HFFc6 (cell line): Measurements from ENCODE around the gene PHLDB1. TPM values are rescaled to one million over a fixed set of nuclear protein-coding genes. Genes with fewer than 3 reads are reported as not detected.
A peak's percentile ranks its signal among the peaks of the same experiment; 100 is the strongest.
"Not testable (repeated sequence)": the region's sequence is repeated elsewhere in the genome, so short reads cannot be mapped to it uniquely, and the experiment has no call there.

Source experiments
- DNase-seq: peaks from one replicate; pipeline ENCODE4 v3.0.0-alpha.2; 2018
- H3K27ac Mint-ChIP-seq: 2 replicates; pipeline ENCODE4 v1.8.0; 2020; ENCODE audit warnings: mild to moderate bottlenecking, mixed read lengths
- H3K27me3 Mint-ChIP-seq: 2 replicates; pipeline ENCODE4 v1.8.0; 2021; ENCODE audit warnings: mild to moderate bottlenecking, moderate library complexity, mixed read lengths; ENCODE audit not compliant: insufficient read depth
- H3K36me3 Mint-ChIP-seq: 2 replicates; pipeline ENCODE4 v1.8.0; 2021; ENCODE audit warnings: low read depth, mixed read lengths
- H3K4me1 Mint-ChIP-seq: 2 replicates; pipeline ENCODE4 v1.8.0; 2020; ENCODE audit warnings: low read depth, mixed read lengths
- H3K4me3 Mint-ChIP-seq: 2 replicates; pipeline ENCODE4 v1.8.0; 2020; ENCODE audit warnings: mild to moderate bottlenecking, moderate library complexity, mixed read lengths
- H3K9me3 Mint-ChIP-seq: 2 replicates; pipeline ENCODE4 v1.8.0; 2020; ENCODE audit warnings: mild to moderate bottlenecking, mixed read lengths
- CTCF ChIP-seq: fragments of 200-600 bp; sonication (generic); IDR thresholded peaks from 2 replicates; pipeline ENCODE4 v1.5.0; 2021; ENCODE audit warnings: antibody characterized with exemption, mild to moderate bottlenecking
- total RNA-seq, 6 experiments: library from RNA; stranded (reverse); fragmentation: NEBNext Ultra II Directional; extraction: Animal tissue kit (Norgen Biotek cat#: 25700); gene quantifications; 2 replicates in 1 of 6; 3 replicates in 5 of 6; pipeline ENCODE4 v1.2.3, GENCODE V29; 2021

PHLDB1 gene
- total RNA-seq, 6 experiments from 2014 or later: 106 to 121 (median 114) TPM

DNA sequence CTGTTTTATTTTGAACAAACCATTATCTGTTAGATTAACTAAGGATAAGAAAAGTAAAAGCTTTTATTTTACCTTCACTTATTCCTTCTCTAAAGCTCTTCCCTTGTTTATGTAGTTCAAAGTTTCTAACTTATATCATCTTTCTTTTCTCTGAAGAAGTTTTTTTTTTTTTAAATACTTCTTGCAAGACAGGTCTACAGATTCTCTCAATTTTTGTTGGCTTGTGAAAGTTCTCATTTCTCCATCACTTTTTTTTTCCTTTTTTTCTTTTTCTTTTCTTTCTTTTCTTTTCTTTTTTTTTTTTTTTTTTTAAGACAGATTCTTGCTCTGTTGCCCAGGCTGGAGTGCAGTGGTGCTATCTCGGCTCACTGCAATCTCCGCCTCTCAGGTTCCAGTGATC, 76.8 kb downstream of the PHLDB1 start:
- Mint-ChIP-seq H3K9me3 (no peaks in the 10 kb centered on the region), H3K27me3 (peaks cover 12% of the 10 kb centered on the region), H3K4me3 (no peak overlapping the region), H3K27ac (no peak overlapping the region), H3K4me1 (no peaks in the 10 kb centered on the region), H3K36me3 (no peaks in the 10 kb centered on the region)
- no peak for TF ChIP-seq CTCF
- DNase-seq: no peak

DNA sequence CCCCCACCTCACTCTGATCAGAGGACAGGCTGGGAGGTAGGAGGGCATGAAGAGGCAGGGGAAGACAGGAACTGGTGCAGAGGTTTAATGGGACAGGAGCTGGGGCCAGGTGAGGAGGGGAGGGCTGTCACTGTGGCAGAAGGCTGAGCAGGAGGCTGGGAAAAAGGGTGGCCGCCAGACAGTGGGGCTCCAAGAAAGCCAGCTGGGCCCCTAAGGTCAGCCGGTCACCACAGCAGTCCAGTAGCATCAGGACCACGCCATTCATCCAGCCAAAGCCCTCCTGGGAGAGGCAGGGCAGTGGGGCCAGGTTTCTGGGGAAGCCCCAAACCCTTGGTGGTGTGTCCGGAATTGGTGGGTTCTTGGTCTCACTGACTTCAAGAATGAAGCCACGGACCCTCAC, 80.5 kb downstream of the PHLDB1 start:
- no peak for DNase-seq

GRCh38 chr11:118688339-118688738, 80.9 kb downstream of the PHLDB1 start:
- not testable (repeated sequence) for H3K36me3 Mint-ChIP-seq, H3K4me3 Mint-ChIP-seq

More for the DNA sequence above, 80.5 kb downstream of the PHLDB1 start:
- Mint-ChIP-seq H3K36me3 (no peaks in the 10 kb centered on the region), H3K4me3 (no peak overlapping the region), H3K27me3 (peaks cover 7% of the 10 kb centered on the region), H3K4me1 (peaks cover 14% of the 10 kb centered on the region), H3K9me3 (no peaks in the 10 kb centered on the region), H3K27ac (no peak overlapping the region)
- TF ChIP-seq CTCF: no peak

DNA sequence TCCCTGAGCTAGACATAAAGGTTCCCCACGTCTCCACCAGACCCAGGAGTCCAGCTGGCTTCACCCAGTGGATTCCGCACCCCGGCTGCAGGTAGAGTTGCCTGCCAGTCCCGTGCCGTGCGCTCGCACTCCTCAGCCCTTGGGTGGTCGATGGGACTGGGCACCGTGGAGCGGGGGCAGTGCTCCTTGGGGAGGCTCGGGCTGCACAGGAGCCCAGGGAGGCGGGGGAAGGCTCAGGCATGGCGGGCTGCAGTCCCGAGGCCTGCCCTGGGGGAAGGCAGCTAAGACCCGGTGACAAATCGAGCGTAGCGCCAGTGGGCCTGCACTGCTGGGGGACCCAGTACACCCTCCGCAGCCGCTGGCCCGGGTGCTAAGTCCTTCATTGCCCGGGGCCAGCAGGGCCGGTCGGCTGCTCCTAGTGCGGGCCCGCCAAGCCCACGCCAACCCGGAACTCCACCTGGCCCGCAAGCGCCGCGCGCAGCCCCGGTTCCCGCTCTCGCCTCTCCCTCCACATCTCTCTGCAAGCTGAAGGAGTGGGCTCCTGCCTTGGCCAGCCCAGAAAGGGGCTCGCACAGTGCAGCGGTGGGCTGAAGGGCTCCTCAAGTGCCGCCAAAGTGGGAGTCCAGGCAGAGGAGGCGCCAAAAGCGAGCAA, 81.6 kb downstream of the PHLDB1 start:
- peaks cover 16% of the 10 kb centered on the region for H3K4me1 Mint-ChIP-seq
- H3K9me3 Mint-ChIP-seq: no peaks in the 10 kb centered on the region
- no peak for DNase-seq
- H3K27ac Mint-ChIP-seq: no peak overlapping the region
- peaks cover 7% of the 10 kb centered on the region for H3K27me3 Mint-ChIP-seq
- TF ChIP-seq CTCF: no peak
- no peaks in the 10 kb centered on the region for H3K36me3 Mint-ChIP-seq
- H3K4me3 Mint-ChIP-seq: no peak overlapping the region

More at GRCh38 chr11:118688339-118688738, 80.9 kb downstream of the PHLDB1 start:
- not testable (repeated sequence) for H3K27me3 Mint-ChIP-seq, H3K27ac Mint-ChIP-seq, H3K9me3 Mint-ChIP-seq, DNase-seq
- peaks cover 16% of the 10 kb centered on the region for H3K4me1 Mint-ChIP-seq

- no peak overlapping the region for H3K27ac Mint-ChIP-seq
- TF ChIP-seq CTCF: no peak
- H3K9me3 Mint-ChIP-seq: no peaks in the 10 kb centered on the region
- peaks cover 16% of the 10 kb centered on the region for H3K4me1 Mint-ChIP-seq
- no peak overlapping the region; the same call in 1 of the 2 replicates for H3K4me3 Mint-ChIP-seq
- no peaks in the 10 kb centered on the region for H3K36me3 Mint-ChIP-seq
- DNase-seq: no peak
- H3K27me3 Mint-ChIP-seq: peaks cover 7% of the 10 kb centered on the region
Observed at GRCh38 chr11:118689503-118689851, 82.1 kb downstream of the PHLDB1 start.

GRCh38 chr11:118689852-118690552, 82.6 kb downstream of the PHLDB1 start:
- Mint-ChIP-seq H3K36me3 (no peaks in the 10 kb centered on the region), H3K4me3 (peak overlapping the region; percentile 86), H3K27me3 (peaks cover 7% of the 10 kb centered on the region), H3K27ac (peak overlapping the region; percentile 78), H3K4me1 (peaks cover 16% of the 10 kb centered on the region), H3K9me3 (no peaks in the 10 kb centered on the region)
- DNase-seq: peak; percentile 97
- TF ChIP-seq CTCF: peak; percentile 89
